ENCODE data around the gene GOLGA1. TPM values are rescaled to one million over a fixed set of nuclear protein-coding genes. Genes with fewer than 3 reads are reported as not detected.

Gene GOLGA1
- total RNA-seq, 1 experiment from 2014 or later, result 9.6 TPM

- TF ChIP-seq MYBL2 (CRISPR knock-in tag; IDR thresholded peaks at IDR 0.05), result no peak
- no peak for TF ChIP-seq TEAD4 (CRISPR knock-in tag; IDR thresholded peaks at IDR 0.05)
- TF ChIP-seq ERG (CRISPR knock-in tag; IDR thresholded peaks at IDR 0.05), result no peak
- TF ChIP-seq ZBTB43 (CRISPR knock-in tag; IDR thresholded peaks at IDR 0.05), result no peak
- TF ChIP-seq E2F1 (CRISPR knock-in tag; IDR thresholded peaks at IDR 0.05), result no peak
- no peak for TF ChIP-seq ZSCAN18 (CRISPR knock-in tag; IDR thresholded peaks at IDR 0.05)
- no peak for TF ChIP-seq EMX1 (CRISPR knock-in tag; IDR thresholded peaks at IDR 0.05)
- no peak for TF ChIP-seq TEAD1 (CRISPR knock-in tag; IDR thresholded peaks at IDR 0.05)
- TF ChIP-seq PRRX2 (CRISPR knock-in tag; IDR thresholded peaks at IDR 0.05), result no peak
- TF ChIP-seq NFE2L1 (CRISPR knock-in tag; IDR thresholded peaks at IDR 0.05), result no peak
- TF ChIP-seq GTF2I (CRISPR knock-in tag; conservative IDR thresholded peaks at IDR 0.05), result no peak
- TF ChIP-seq ZNF425 (CRISPR knock-in tag; conservative IDR thresholded peaks at IDR 0.05), result no peak
- TF ChIP-seq SMAD4 (CRISPR knock-in tag; IDR thresholded peaks at IDR 0.05), result no peak
- TF ChIP-seq ZNF416 (CRISPR knock-in tag; IDR thresholded peaks at IDR 0.05), result no peak
- TF ChIP-seq IRF1 (CRISPR knock-in tag; IDR thresholded peaks at IDR 0.05), result no peak
- TF ChIP-seq KAT7 (CRISPR knock-in tag; IDR thresholded peaks at IDR 0.05; ENCODE audit: borderline replicate concordance), result no peak
- TF ChIP-seq OVOL2 (CRISPR knock-in tag; IDR thresholded peaks at IDR 0.05; ENCODE audit: borderline replicate concordance), result no peak
- TF ChIP-seq JUN (CRISPR knock-in tag; IDR thresholded peaks at IDR 0.05), result no peak
- no peak for TF ChIP-seq ZNF121 (CRISPR knock-in tag; IDR thresholded peaks at IDR 0.05)
Observed at GRCh38 chr9:124929464-124929863, 11.4 kb downstream of the GOLGA1 start.

GRCh38 chr9:124928116-124928515 is 12.8 kb downstream of the GOLGA1 start:
- H3K27me3 Mint-ChIP-seq (ENCODE audit: low read depth), result no peaks in the 10 kb centered on the region
- ATAC-seq (no peak), DNase-seq (ENCODE audit: low spot score) (no peak)
- H3K4me1 Mint-ChIP-seq, result no peaks in the 10 kb centered on the region
- ChIA-PET CTCF (no interaction called here), POLR2A (no interaction called here)
- H3K36me3 Mint-ChIP-seq, result no peaks in the 10 kb centered on the region; the same call in 1 of the 2 replicates
- TF ChIP-seq IRF2 (CRISPR knock-in tag; IDR thresholded peaks at IDR 0.05; ENCODE audit: borderline replicate concordance, low read depth), result no peak
- TF ChIP-seq ZNF532 (CRISPR knock-in tag; IDR thresholded peaks at IDR 0.05; ENCODE audit: borderline replicate concordance), result no peak
- TF ChIP-seq ESRRA (CRISPR knock-in tag; IDR thresholded peaks at IDR 0.05; ENCODE audit: borderline replicate concordance), result no peak
- TF ChIP-seq JAZF1 (CRISPR knock-in tag; IDR thresholded peaks at IDR 0.05), result no peak
- no peak for TF ChIP-seq HMGA2 (CRISPR knock-in tag; IDR thresholded peaks at IDR 0.05)
- TF ChIP-seq CBFB (CRISPR knock-in tag; IDR thresholded peaks at IDR 0.05; ENCODE audit: low read depth), result no peak
- no peak for TF ChIP-seq FOXK1 (CRISPR knock-in tag; IDR thresholded peaks at IDR 0.05)
- TF ChIP-seq TEAD4 (CRISPR knock-in tag; IDR thresholded peaks at IDR 0.05), result no peak
- H3K4me3 Mint-ChIP-seq, result no peak overlapping the region
- no peaks in the 10 kb centered on the region for H3K9me3 Mint-ChIP-seq
- H3K27ac Mint-ChIP-seq, result no peak overlapping the region

More at GRCh38 chr9:124929464-124929863, 11.4 kb downstream of the GOLGA1 start:
- no peaks in the 10 kb centered on the region for H3K9me3 Mint-ChIP-seq
- no peaks in the 10 kb centered on the region; the same call in 1 of the 2 replicates for H3K36me3 Mint-ChIP-seq
- POLR2A ChIA-PET, result interaction anchor here (0.5 kb wide), 1 partner anchor 45 kb away, joined by 3 read pairs; no protein-coding TSS in a partner anchor
- no peak overlapping the region for H3K4me3 Mint-ChIP-seq
- no peak overlapping the region for H3K27ac Mint-ChIP-seq
- CTCF ChIA-PET, result no interaction called here
- H3K27me3 Mint-ChIP-seq (ENCODE audit: low read depth), result no peaks in the 10 kb centered on the region
- no peak for DNase-seq (ENCODE audit: low spot score)
- no peaks in the 10 kb centered on the region for H3K4me1 Mint-ChIP-seq
- ATAC-seq, result no peak

Data from WTC11 (cell line).